ENCODE results near the gene RPS27L. TPM values are rescaled to one million over a fixed set of nuclear protein-coding genes. Genes with fewer than 3 reads are reported as not detected.

The RPS27L gene
- total RNA-seq, 4 donors from 2014 or later, result 120 to 220 (median 172) TPM

DNA sequence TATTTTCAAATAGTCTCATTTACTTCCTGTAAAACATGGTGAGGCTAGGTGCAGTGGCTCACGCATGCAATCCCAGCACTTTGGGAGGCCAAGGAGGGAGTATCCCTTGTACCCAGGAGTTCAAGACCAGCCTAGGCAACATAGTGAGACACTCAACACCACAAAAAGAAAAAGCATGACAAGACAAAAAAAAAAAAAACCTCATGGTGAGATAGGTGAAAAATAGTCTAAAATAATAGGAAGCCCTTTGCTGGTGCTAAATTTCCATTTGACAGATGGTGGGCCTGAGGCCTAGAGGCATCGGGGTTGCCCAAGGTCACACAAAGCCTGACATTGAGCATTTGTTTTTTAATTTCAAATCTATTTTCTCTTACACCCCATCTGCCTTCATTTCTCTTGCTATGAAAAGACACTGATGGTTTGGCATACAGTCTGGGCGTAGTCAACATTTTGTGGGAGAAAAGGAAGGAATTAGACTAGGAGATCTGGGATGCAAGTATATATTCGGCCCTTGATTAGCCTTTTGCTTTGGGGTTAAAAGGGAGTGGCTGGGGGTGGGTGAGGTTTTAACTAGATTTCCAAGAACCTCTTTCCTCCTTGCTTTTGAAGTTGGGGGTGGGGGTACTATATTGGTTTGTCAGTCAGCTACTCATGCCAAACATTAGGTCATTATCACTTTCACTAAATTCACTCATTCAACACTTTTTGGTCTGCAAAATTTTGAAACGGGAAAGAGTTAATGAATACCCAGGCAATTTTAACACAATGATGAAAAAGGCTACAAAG, 43.4 kb upstream of the RPS27L start:
- intact Hi-C loops (cut with DNase I), result no loop called here
- H3K9me3 ChIP-seq, result no peaks in the 10 kb centered on the region
- 92% methylated on average over 5 of the region's 5 CpGs for WGBS
- DNase-seq (ENCODE audit: extremely low spot score), result no peak
- no peaks in the 10 kb centered on the region for H3K27me3 ChIP-seq
- no peak overlapping the region for H3K4me3 ChIP-seq
- no peak overlapping the region for H3K27ac ChIP-seq (replicated peaks in 1 of 4)
- no peak for TF ChIP-seq POLR2AphosphoS5 (IDR thresholded peaks at IDR 0.05)
- TF ChIP-seq EP300 (IDR thresholded peaks at IDR 0.05), result no peak
- TF ChIP-seq, protein P1, sequence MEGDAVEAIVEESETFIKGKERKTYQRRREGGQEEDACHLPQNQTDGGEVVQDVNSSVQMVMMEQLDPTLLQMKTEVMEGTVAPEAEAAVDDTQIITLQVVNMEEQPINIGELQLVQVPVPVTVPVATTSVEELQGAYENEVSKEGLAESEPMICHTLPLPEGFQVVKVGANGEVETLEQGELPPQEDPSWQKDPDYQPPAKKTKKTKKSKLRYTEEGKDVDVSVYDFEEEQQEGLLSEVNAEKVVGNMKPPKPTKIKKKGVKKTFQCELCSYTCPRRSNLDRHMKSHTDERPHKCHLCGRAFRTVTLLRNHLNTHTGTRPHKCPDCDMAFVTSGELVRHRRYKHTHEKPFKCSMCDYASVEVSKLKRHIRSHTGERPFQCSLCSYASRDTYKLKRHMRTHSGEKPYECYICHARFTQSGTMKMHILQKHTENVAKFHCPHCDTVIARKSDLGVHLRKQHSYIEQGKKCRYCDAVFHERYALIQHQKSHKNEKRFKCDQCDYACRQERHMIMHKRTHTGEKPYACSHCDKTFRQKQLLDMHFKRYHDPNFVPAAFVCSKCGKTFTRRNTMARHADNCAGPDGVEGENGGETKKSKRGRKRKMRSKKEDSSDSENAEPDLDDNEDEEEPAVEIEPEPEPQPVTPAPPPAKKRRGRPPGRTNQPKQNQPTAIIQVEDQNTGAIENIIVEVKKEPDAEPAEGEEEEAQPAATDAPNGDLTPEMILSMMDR (IDR thresholded peaks at IDR 0.05), result no peak
- TF ChIP-seq POLR2A (IDR thresholded peaks at IDR 0.05; ENCODE audit: low read depth), result no peak
- peaks cover 8 to 46% (median 32%) of the 10 kb centered on the region in 4 donors for H3K4me1 ChIP-seq
- no peaks in the 10 kb centered on the region for H3K36me3 ChIP-seq

DNA sequence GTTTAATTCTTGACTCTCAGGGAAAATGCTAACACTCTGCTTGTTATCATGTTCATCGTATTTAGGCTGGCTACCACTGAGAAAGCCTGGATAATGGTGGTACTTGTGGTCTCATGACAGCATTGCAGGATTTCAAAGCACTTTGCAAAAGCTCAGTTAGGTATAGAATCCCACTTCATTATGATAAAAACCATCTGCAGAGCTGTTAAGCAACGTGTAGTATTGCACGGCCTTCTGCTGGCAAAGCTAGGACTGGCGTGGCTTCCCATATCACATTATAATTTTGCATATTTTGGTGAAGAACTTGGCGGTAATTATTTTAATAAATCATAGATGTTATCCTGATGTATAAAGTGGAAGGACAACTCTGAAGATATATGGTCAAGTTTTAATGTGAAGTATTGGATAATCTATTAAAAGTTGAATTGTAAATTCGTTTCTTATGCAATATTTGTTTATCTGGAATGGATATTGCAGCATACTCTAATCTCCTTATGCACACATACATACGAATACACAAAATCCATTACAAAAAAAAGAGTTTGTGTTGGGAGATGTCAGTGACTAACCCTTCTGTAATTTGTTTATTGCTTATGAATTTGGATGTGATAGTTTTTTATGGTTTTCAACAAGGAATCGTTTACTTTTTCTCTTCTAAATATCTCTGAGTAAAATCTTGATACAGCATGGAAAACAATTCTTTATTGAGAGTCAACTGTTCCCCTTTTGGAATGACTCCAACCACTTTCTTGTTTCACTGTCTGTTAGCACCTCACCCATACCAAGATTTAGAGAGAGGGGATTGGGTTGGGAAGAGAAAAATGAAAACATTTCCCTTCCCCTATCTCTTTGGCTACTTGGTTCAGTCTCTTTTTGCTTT, 41.3 kb upstream of the RPS27L start:
- H3K4me1 ChIP-seq, result peaks cover 27 to 63% (median 50%) of the 10 kb centered on the region in 4 donors
- WGBS, result 73% methylated on average over 8 of the region's 8 CpGs
- no peak for DNase-seq (ENCODE audit: extremely low spot score)
- no peak overlapping the region for H3K4me3 ChIP-seq
- H3K9me3 ChIP-seq, result no peaks in the 10 kb centered on the region
- intact Hi-C loops (cut with DNase I), result loop anchor here (5.0 kb wide), 1 partner anchor 44 kb away; no protein-coding TSS in a partner anchor
- no peaks in the 10 kb centered on the region for H3K36me3 ChIP-seq
- H3K27ac ChIP-seq (replicated peaks in 1 of 4), result no peak overlapping the region
- no peak for TF ChIP-seq EP300 (IDR thresholded peaks at IDR 0.05)
- no peak for TF ChIP-seq POLR2A (IDR thresholded peaks at IDR 0.05; ENCODE audit: low read depth)
- TF ChIP-seq POLR2AphosphoS5 (IDR thresholded peaks at IDR 0.05), result no peak
- TF ChIP-seq, protein P1 (IDR thresholded peaks at IDR 0.05), result no peak
- no peaks in the 10 kb centered on the region for H3K27me3 ChIP-seq

DNA sequence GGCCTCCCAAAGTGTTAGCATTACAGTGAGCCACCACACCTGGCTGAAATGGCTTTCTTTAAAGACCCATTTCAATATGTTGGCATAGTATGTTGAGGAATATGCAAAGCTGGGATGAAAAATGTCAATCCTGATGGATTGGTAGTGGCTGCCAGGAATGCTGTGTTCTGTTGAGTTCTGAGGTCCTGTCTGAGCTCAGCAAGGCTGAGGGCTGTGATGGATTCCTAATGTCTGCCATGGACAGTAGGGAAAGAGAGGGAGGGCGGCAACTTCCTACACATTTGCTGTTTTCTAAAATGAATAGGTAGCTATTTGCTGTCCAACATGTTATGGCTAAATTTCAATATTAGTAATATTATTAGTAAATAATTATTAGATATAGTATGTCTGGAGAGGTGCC, 40.3 kb upstream of the RPS27L start:
- no peak for DNase-seq (ENCODE audit: extremely low spot score)
- intact Hi-C loops (cut with DNase I), result loop anchor here (5.0 kb wide), 1 partner anchor 45 kb away; no protein-coding TSS in a partner anchor
- H3K4me1 ChIP-seq, result peaks cover 27 to 62% (median 54%) of the 10 kb centered on the region in 4 donors
- H3K4me3 ChIP-seq, result no peak overlapping the region
- no peak overlapping the region for H3K27ac ChIP-seq (replicated peaks in 1 of 4)
- WGBS, result 94% methylated on average over 1 of the region's 1 CpG
- H3K36me3 ChIP-seq, result no peaks in the 10 kb centered on the region
- TF ChIP-seq, protein P1 (IDR thresholded peaks at IDR 0.05), result no peak
- no peak for TF ChIP-seq POLR2AphosphoS5 (IDR thresholded peaks at IDR 0.05)
- TF ChIP-seq EP300 (IDR thresholded peaks at IDR 0.05), result no peak
- no peak for TF ChIP-seq POLR2A (IDR thresholded peaks at IDR 0.05; ENCODE audit: low read depth)
- no peaks in the 10 kb centered on the region for H3K9me3 ChIP-seq
- no peaks in the 10 kb centered on the region for H3K27me3 ChIP-seq

DNA sequence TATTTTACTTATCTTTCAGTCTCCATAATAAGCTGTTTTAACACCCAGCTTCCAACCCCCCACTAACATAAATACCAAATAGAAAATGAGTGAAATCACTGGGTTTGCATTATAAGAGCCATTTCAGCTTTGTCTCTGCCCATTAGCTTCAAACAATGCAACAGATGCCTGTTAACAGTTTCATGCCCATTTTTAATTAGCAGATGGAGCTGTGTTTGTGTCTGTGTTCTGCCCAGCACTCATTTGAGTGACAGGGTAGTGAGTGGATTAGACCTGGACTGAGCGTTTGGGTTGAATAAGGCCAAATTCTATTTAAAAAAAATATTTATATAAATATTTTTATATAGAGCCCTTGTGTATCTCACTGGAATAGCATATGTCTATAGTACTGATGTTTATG, 39.6 kb upstream of the RPS27L start:
- DNase-seq (ENCODE audit: extremely low spot score), result no peak
- no peak overlapping the region for H3K4me3 ChIP-seq
- no peak overlapping the region for H3K27ac ChIP-seq (replicated peaks in 1 of 4)
- no peaks in the 10 kb centered on the region for H3K27me3 ChIP-seq
- WGBS, result 86% methylated on average over 1 of the region's 1 CpG
- TF ChIP-seq EP300 (IDR thresholded peaks at IDR 0.05) (no peak), POLR2A (IDR thresholded peaks at IDR 0.05; ENCODE audit: low read depth) (no peak), POLR2AphosphoS5 (IDR thresholded peaks at IDR 0.05) (no peak)
- TF ChIP-seq, protein P1 (IDR thresholded peaks at IDR 0.05), result no peak
- H3K9me3 ChIP-seq, result no peaks in the 10 kb centered on the region
- no peaks in the 10 kb centered on the region for H3K36me3 ChIP-seq
- intact Hi-C loops (cut with DNase I), result loop anchor here (5.0 kb wide), 1 partner anchor 45 kb away; no protein-coding TSS in a partner anchor
- H3K4me1 ChIP-seq, result peaks cover 27 to 66% (median 53%) of the 10 kb centered on the region in 4 donors

Measured in esophagus muscularis mucosa (tissue), 4 donors.